Duodenal mucosa (tissue), 2 donors: ENCODE results near the gene EDARADD.

Experiments used
- H3K27ac ChIP-seq: one replicate; pipeline ENCODE4 v1.7.0; 2013; ENCODE audit warnings: low read depth, low read length
- H3K27me3 ChIP-seq, 2 donors: one replicate each; pipeline ENCODE4 v1.7.0; 2013; ENCODE audit warnings: low read length in 2 of 2, control low read depth in 1 of 2; ENCODE audit not compliant: insufficient read depth in 2 of 2, control insufficient read depth in 1 of 2
- H3K36me3 ChIP-seq, 2 donors: one replicate each; pipeline ENCODE4 v1.7.0; 2013; ENCODE audit warnings: low read length in 2 of 2, control low read depth in 1 of 2; ENCODE audit not compliant: insufficient read depth in 2 of 2, control insufficient read depth in 1 of 2
- H3K4me1 ChIP-seq, 2 donors: one replicate each; pipeline ENCODE4 v1.7.0; 2013; ENCODE audit warnings: low read length in 2 of 2, control low read depth in 1 of 2; ENCODE audit not compliant: insufficient read depth in 2 of 2, control insufficient read depth in 1 of 2
- H3K4me3 ChIP-seq, 2 donors: one replicate each; pipeline ENCODE4 v1.7.0; 2013; ENCODE audit warnings: low read length in 2 of 2, low read depth in 1 of 2
- H3K9ac ChIP-seq, 2 donors: one replicate each; pipeline ENCODE4 v1.7.0; 2013; ENCODE audit warnings: low read length in 2 of 2, low read depth in 1 of 2
- H3K9me3 ChIP-seq, 2 donors: one replicate each; pipeline ENCODE4 v1.7.0; 2013; ENCODE audit warnings: low read length in 2 of 2, control low read depth in 1 of 2; ENCODE audit not compliant: control insufficient read depth in 1 of 2

EDARADD gene

DNA sequence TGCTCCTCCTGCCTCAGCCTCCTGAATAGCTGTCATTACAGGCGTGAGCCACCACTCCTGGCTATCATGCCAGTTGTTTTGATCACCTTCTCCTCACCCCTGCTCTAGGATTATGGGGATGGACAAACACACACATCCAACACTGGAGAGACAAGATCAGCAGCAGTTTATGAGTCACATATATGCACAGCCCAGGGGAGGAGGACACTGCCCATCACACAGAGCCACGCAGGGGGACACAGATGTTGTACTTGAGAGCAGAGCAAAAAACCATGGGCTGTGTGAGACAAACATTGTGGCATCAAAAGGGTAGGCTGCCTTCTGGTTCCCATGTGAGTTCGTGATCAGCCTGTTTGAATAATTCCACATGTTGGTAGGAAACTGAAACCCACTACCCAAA is 32.1 kb downstream of the EDARADD start:
- H3K9ac ChIP-seq = no peak overlapping the region
- H3K9me3 ChIP-seq = no peaks in the 10 kb centered on the region
- H3K27ac ChIP-seq = no peak overlapping the region
- no peaks in the 10 kb centered on the region for H3K27me3 ChIP-seq
- no peak overlapping the region for H3K4me3 ChIP-seq
- H3K36me3 ChIP-seq = no peaks in the 10 kb centered on the region
- no peaks in the 10 kb centered on the region for H3K4me1 ChIP-seq

DNA sequence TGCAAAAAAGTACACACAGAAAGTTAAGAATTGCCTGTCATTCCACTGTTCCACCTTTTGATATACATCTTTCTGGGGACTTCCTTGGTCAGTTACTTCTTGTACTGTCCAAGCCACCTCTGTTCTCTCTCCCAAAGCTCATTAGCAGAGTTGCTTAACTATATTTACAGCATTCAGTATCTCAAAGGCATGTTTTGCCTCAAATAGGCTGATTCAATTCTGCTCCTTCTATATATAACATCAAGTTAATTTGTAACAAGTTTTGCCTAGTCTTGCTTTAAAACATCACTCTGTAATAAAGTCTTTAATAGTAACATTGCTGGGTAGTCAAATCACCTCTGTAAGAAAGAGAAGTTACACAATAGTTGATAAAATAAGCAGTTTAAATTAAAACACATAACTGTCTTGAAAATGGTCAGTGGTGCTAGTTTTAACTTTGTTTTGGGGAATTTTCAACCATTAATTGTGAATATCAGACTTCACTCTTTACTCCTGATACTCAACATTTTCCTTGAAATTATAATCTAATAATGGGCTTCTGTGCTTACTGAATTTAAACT is 35.7 kb downstream of the EDARADD start:
- no peaks in the 10 kb centered on the region for H3K36me3 ChIP-seq
- no peak overlapping the region for H3K27ac ChIP-seq
- H3K27me3 ChIP-seq = no peaks in the 10 kb centered on the region
- H3K9ac ChIP-seq = no peak overlapping the region
- H3K4me3 ChIP-seq = no peak overlapping the region
- H3K9me3 ChIP-seq = no peaks in the 10 kb centered on the region
- no peaks in the 10 kb centered on the region for H3K4me1 ChIP-seq

- no peak overlapping the region for H3K27ac ChIP-seq
- no peaks in the 10 kb centered on the region for H3K27me3 ChIP-seq
- H3K36me3 ChIP-seq = no peaks in the 10 kb centered on the region
- no peaks in the 10 kb centered on the region for H3K9me3 ChIP-seq
- no peak overlapping the region for H3K4me3 ChIP-seq
- no peaks in the 10 kb centered on the region for H3K4me1 ChIP-seq
- no peak overlapping the region for H3K9ac ChIP-seq
These were observed 39.8 kb downstream of the EDARADD start for GRCh38 chr1:236433819-236434315.

DNA sequence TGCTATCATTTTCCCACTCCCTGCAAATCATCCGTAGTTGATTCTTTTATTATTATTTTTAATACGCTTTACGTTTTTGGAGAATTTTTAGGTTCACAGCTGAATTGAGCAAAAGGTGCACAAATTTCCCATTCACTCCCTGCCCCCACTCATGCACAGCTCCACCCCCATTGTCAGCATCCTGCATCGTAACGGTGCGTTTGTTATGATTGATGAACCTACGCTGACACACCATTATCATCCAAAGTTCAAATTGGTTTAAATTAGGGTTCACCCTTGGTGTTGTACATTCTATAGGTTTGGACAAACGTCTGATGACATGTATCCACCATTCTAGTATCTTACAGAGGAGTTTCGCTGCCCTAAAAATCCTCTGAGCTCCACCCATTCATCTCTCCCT is 44.5 kb downstream of the EDARADD start:
- Histone ChIP-seq H3K27ac (no peak overlapping the region), H3K9me3 (no peaks in the 10 kb centered on the region)

GRCh38 chr1:236440373-236440772 is 46.3 kb downstream of the EDARADD start:
- no peaks in the 10 kb centered on the region for H3K27me3 ChIP-seq
- H3K9me3 ChIP-seq = no peaks in the 10 kb centered on the region
- no peak overlapping the region for H3K4me3 ChIP-seq
- no peaks in the 10 kb centered on the region for H3K36me3 ChIP-seq
- H3K9ac ChIP-seq = no peak overlapping the region
- H3K27ac ChIP-seq = no peak overlapping the region
- H3K4me1 ChIP-seq = no peaks in the 10 kb centered on the region

More for the DNA sequence above, 44.5 kb downstream of the EDARADD start:
- Histone ChIP-seq H3K36me3 (no peaks in the 10 kb centered on the region), H3K4me1 (no peaks in the 10 kb centered on the region), H3K4me3 (no peak overlapping the region), H3K9ac (no peak overlapping the region), H3K27me3 (no peaks in the 10 kb centered on the region)

- Histone ChIP-seq H3K4me3 (no peak overlapping the region), H3K9me3 (no peaks in the 10 kb centered on the region), H3K27ac (no peak overlapping the region), H3K4me1 (no peaks in the 10 kb centered on the region), H3K27me3 (no peaks in the 10 kb centered on the region), H3K9ac (no peak overlapping the region), H3K36me3 (no peaks in the 10 kb centered on the region)
These were observed 56.7 kb downstream of the EDARADD start for GRCh38 chr1:236450779-236451178.

DNA sequence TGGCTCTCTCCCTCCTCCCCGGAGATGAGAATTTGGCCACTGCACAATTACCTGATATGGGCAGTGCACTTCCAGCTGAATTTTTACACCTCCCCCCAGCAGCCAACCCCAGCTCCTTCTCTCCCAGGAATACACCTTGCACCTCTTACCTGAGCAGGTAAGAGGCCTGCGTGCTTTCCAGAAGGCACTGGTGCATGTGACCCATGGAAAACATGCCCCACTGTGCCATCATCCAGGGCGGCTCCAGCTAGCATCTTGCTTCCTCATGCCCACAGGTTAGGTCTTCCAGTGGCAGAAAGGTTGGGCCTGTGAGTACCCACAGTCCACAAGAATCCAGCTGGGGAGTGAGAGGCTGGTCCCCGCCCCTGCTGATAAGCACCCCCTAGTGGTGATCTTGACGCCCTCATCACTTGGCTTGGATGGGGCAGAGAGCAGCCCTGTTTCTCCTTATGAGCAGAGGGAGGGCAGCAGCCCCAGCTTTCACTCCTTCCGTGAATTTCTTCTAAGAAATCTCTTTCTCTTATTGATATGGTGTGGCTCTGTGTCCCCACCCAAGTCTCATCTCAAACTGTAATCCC is 57.8 kb downstream of the EDARADD start:
- Histone ChIP-seq H3K9ac (no peak overlapping the region), H3K27me3 (no peaks in the 10 kb centered on the region), H3K9me3 (no peaks in the 10 kb centered on the region), H3K4me1 (no peaks in the 10 kb centered on the region), H3K36me3 (no peaks in the 10 kb centered on the region), H3K27ac (no peak overlapping the region), H3K4me3 (no peak overlapping the region)

DNA sequence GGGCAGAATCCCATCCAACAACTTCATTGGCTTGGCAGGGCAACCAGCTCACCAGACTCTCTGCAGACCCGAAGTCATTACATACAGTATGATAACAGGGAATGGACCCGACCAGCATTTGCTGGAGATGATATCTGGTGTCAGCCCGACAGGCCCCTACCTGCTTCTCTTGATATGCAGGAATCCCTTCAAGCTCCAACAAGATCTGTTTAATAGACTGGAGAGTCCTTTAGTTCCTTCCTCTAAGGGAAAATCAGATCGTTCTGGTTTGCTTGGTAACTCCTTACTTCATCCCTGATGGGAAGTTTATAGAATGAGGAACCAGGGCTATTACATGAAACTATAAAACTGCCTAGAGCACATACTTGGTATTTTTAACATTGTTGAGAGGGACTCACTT is 61.2 kb downstream of the EDARADD start:
- H3K4me1 ChIP-seq = no peaks in the 10 kb centered on the region
- H3K36me3 ChIP-seq = no peaks in the 10 kb centered on the region
- H3K4me3 ChIP-seq = no peak overlapping the region
- H3K9me3 ChIP-seq = no peaks in the 10 kb centered on the region
- no peaks in the 10 kb centered on the region for H3K27me3 ChIP-seq
- H3K9ac ChIP-seq = no peak overlapping the region
- no peak overlapping the region for H3K27ac ChIP-seq

DNA sequence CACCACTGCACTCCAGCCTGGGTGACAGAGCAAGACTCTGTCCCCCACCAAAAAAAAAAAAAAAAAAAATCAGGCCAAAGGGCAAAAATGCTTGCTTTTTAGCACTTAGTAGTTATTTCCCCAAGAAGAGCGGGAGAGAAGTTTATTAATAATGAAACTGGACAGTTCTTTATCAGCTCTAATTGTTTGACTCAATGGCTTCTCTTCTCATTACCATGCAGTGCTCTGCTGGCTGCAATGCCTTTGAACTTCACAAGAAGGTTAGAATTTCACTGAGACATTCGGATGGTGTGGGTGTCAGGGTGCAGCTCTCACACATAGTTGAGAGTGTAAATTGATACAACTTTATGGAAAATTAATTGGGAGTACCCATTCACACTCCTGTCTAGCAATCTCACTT is 63.7 kb downstream of the EDARADD start:
- Histone ChIP-seq H3K9me3 (no peaks in the 10 kb centered on the region), H3K4me1 (no peaks in the 10 kb centered on the region), H3K27ac (no peak overlapping the region), H3K4me3 (no peak overlapping the region), H3K9ac (no peak overlapping the region), H3K36me3 (no peaks in the 10 kb centered on the region), H3K27me3 (no peaks in the 10 kb centered on the region)

GRCh38 chr1:236458996-236459395 is 64.9 kb downstream of the EDARADD start:
- H3K9me3 ChIP-seq = no peaks in the 10 kb centered on the region
- no peaks in the 10 kb centered on the region for H3K4me1 ChIP-seq
- no peaks in the 10 kb centered on the region for H3K36me3 ChIP-seq
- no peak overlapping the region for H3K9ac ChIP-seq
- H3K27ac ChIP-seq = no peak overlapping the region
- H3K4me3 ChIP-seq = no peak overlapping the region
- no peaks in the 10 kb centered on the region for H3K27me3 ChIP-seq
